Breast epithelium (tissue), 3 donors: Measurements from ENCODE around the gene DYNC1I1.

ENCODE experiments used
- CTCF ChIP-seq, 3 donors: fragments of 450-650 bp; IDR thresholded peaks; one replicate each; pipeline ENCODE4 v1.5.1; 2016 to 2017; ENCODE audit warnings: antibody characterized with exemption in 3 of 3, mild to moderate bottlenecking in 3 of 3, moderate library complexity in 3 of 3
- POLR2AphosphoS5 ChIP-seq, 3 donors: sonication (generic); formaldehyde crosslinking; IDR thresholded peaks; one replicate each; pipeline ENCODE4 v1.6.1; 2017; ENCODE audit warnings: antibody characterized with exemption in 3 of 3

GRCh38 chr7:96121752-96122151 lies 349.4 kb downstream of the DYNC1I1 start:
- no peak for TF ChIP-seq CTCF (IDR thresholded peaks at IDR 0.05)
- no peak for TF ChIP-seq POLR2AphosphoS5 (IDR thresholded peaks at IDR 0.05)
